GM21515 (cell line): Measurements from ENCODE around the gene CUEDC1.

Source experiments
- ATAC-seq: cut with Tn5 transposase; IDR thresholded peaks from one replicate; pipeline ENCODE4 v1.9.1; 2021; ENCODE audit not compliant: unreplicated experiment

The CUEDC1 gene

GRCh38 chr17:57902117-57902799, 53.0 kb downstream of the CUEDC1 start:
- peak; percentile 59 for ATAC-seq

GRCh38 chr17:57900991-57901743, 54.0 kb downstream of the CUEDC1 start:
- ATAC-seq = no peak

- no peak for ATAC-seq
Measured at GRCh38 chr17:57899822-57900221, 55.4 kb downstream of the CUEDC1 start.

- ATAC-seq = no peak
Measured at GRCh38 chr17:57899391-57899790, 55.8 kb downstream of the CUEDC1 start.

GRCh38 chr17:57898487-57899311, 56.5 kb downstream of the CUEDC1 start:
- ATAC-seq = no peak

- no peak for ATAC-seq
Measured at GRCh38 chr17:57895382-57896060, 59.7 kb downstream of the CUEDC1 start.

- no peak for ATAC-seq
Measured at GRCh38 chr17:57894848-57895247, 60.4 kb downstream of the CUEDC1 start.

- ATAC-seq = no peak
Measured at GRCh38 chr17:57892820-57893595, 62.2 kb downstream of the CUEDC1 start.

GRCh38 chr17:57892146-57892819, 62.9 kb downstream of the CUEDC1 start:
- ATAC-seq = no peak

- no peak for ATAC-seq
Measured at GRCh38 chr17:57890857-57891232, 64.4 kb downstream of the CUEDC1 start.

- no peak for ATAC-seq
Measured at GRCh38 chr17:57889892-57890856, 65.0 kb downstream of the CUEDC1 start.

- ATAC-seq = no peak
Measured at GRCh38 chr17:57889252-57889651, 66.0 kb downstream of the CUEDC1 start.

- ATAC-seq = no peak
Measured at GRCh38 chr17:57888311-57889216, 66.6 kb downstream of the CUEDC1 start.

GRCh38 chr17:57887161-57887560, 68.1 kb downstream of the CUEDC1 start:
- no peak for ATAC-seq

GRCh38 chr17:57886020-57886419, 69.2 kb downstream of the CUEDC1 start:
- no peak for ATAC-seq

GRCh38 chr17:57885148-57885915, 69.9 kb downstream of the CUEDC1 start:
- ATAC-seq = no peak

- ATAC-seq = no peak
Measured at GRCh38 chr17:57881783-57882351, 73.3 kb downstream of the CUEDC1 start.
